ENCODE results near the gene LACTBL1.

DNA sequence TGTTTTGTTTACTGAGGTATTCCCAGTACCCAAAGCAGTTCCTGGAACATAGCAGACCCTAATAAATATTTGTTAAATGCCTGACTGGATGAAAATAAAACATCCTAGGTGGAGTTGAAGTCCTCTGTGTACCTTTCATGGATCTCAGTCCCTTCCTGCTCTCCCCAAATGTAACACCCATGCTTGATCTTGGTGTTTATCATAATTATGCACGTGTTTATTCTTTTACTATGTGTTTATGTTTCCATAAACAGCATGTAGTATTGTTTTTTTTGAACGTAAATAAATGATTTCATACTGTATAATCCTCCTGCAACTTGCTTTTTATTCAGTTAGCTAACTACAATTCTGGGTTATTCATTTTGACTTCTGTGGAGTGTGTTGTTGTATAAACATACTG, 4.8 kb downstream of the LACTBL1 start:
- TF ChIP-seq ZNF274 (IDR thresholded peaks at IDR 0.05; ENCODE audit: low read depth, low read length) (no peak), YY1 (IDR thresholded peaks at IDR 0.05; ENCODE audit: insufficient read depth, insufficient read length) (no peak), SUZ12 (IDR thresholded peaks at IDR 0.05; ENCODE audit: extremely low read depth, insufficient read depth, insufficient read length) (no peak)

Measured in NT2/D1 (cell line).